Lower lobe of right lung (tissue), 2 donors: ENCODE results near the gene LRRC31. TPM values are rescaled to one million over a fixed set of nuclear protein-coding genes. Genes with fewer than 3 reads are reported as not detected.
A peak's percentile ranks its signal among the peaks of the same experiment; 100 is the strongest.

Experiments used
- ATAC-seq, 2 donors: fragments of 200-7000 bp; cut with Tn5 transposase; one replicate each; pipeline ENCODE4 v1.9.1; 2020 to 2022; ENCODE audit warnings: mild to moderate bottlenecking in 2 of 2, moderate library complexity in 2 of 2
- DNase-seq: peaks from one replicate; pipeline ENCODE4 v3.0.0-alpha.2; 2020
- H3K27ac ChIP-seq: fragments of 200-600 bp; one replicate; pipeline ENCODE4 v1.8.0; 2022
- H3K27me3 ChIP-seq: fragments of 200-600 bp; one replicate; pipeline ENCODE4 v1.8.0; 2022; ENCODE audit warnings: low read depth
- H3K36me3 ChIP-seq: fragments of 200-600 bp; one replicate; pipeline ENCODE4 v1.8.0; 2022; ENCODE audit warnings: mild to moderate bottlenecking
- H3K4me1 ChIP-seq: fragments of 200-600 bp; one replicate; pipeline ENCODE4 v1.8.0; 2022
- H3K4me3 ChIP-seq: fragments of 200-600 bp; one replicate; pipeline ENCODE4 v1.8.0; 2022; ENCODE audit warnings: mild to moderate bottlenecking
- H3K9me3 ChIP-seq: fragments of 200-600 bp; one replicate; pipeline ENCODE4 v1.8.0; 2022
- intact Hi-C: fragments of 100-400 bp; cut with DNase I; formaldehyde crosslinking; loops from one replicate; pipeline ENCODE4 v1.11.0; 2022
- total RNA-seq: library from RNA; stranded (reverse); fragmentation: NEBNext Ultra II Directional; extraction: Animal tissue kit (Norgen Biotek cat#: 25700); gene quantifications from one replicate; pipeline ENCODE4 v1.2.1, GENCODE V29; 2021
- TF ChIP-seq, protein P1 (sequence below): fragments of 200-600 bp; IDR thresholded peaks from one replicate; pipeline ENCODE4 v1.8.0; 2022; ENCODE audit warnings: antibody characterized with exemption, mild to moderate bottlenecking
- donor health status: DM: no; HTN: yes; CAD: no; lungs with severe emphysema.

Gene LRRC31
- total RNA-seq, 1 donor from 2014 or later: 1.1 TPM

DNA sequence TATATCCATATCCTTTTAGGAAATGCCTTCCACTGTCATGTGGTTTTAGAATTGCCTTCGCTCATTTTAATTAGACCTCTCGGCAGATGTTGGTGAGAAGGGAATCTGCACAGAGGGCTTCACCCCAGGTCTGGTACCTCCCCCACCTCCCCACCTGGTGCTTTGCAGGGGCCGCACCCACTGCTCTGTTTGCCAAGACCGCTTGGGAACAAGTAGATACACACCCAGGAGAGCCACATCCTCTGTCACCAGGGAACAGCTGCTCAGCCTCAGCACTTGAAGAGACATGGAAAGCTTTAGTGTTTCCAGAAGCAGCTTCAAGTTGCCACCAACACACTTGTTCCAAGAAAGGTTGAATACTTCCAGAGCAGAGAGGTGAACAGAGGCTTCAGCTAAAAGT is 21.8 kb downstream of the LRRC31 start:
- no peaks in the 10 kb centered on the region for H3K27me3 ChIP-seq
- H3K4me1 ChIP-seq: no peaks in the 10 kb centered on the region
- ATAC-seq (peak in 1 of 2 donors; percentile 60), DNase-seq (no peak)
- H3K36me3 ChIP-seq: no peaks in the 10 kb centered on the region
- H3K4me3 ChIP-seq: no peak overlapping the region
- TF ChIP-seq, protein P1, sequence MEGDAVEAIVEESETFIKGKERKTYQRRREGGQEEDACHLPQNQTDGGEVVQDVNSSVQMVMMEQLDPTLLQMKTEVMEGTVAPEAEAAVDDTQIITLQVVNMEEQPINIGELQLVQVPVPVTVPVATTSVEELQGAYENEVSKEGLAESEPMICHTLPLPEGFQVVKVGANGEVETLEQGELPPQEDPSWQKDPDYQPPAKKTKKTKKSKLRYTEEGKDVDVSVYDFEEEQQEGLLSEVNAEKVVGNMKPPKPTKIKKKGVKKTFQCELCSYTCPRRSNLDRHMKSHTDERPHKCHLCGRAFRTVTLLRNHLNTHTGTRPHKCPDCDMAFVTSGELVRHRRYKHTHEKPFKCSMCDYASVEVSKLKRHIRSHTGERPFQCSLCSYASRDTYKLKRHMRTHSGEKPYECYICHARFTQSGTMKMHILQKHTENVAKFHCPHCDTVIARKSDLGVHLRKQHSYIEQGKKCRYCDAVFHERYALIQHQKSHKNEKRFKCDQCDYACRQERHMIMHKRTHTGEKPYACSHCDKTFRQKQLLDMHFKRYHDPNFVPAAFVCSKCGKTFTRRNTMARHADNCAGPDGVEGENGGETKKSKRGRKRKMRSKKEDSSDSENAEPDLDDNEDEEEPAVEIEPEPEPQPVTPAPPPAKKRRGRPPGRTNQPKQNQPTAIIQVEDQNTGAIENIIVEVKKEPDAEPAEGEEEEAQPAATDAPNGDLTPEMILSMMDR: no peak
- no peaks in the 10 kb centered on the region for H3K9me3 ChIP-seq
- no peak overlapping the region for H3K27ac ChIP-seq
- intact Hi-C loops: no loop called here

DNA sequence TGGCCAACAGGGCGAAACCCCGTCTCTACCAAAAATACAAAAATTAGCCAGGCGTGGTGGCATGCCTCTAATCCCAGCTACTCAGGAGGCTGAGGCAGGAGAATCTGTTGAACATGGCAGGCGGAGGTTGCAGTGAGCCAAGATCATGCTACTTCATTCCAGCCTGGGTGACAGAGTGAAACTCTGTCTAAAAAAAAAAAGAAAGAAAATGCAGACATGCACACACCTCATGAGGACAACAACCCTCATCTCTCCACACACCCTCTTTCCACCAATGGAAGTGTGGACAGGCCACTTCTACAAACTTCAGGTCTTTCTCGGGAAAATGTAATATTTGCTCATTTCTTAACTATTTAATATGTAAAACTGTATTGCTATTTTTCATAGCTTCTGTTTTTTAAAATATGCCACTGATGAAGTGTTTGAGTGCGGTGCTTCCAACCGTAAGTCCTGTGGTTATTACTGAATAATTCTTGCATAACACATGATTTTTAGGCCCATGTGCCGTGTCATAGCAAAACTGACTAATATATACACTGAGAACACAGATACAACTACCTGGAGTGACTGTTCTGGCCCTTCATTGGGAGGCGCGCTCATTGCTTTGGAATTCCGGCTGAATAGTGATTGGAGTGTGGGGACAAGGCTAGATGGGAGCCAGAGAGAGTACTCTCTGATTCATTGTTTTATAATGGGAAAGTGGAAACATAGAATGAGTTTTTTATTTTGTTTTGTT is 23.1 kb downstream of the LRRC31 start:
- H3K27ac ChIP-seq: no peak overlapping the region
- intact Hi-C loops: no loop called here
- no peak overlapping the region for H3K4me3 ChIP-seq
- no peaks in the 10 kb centered on the region for H3K27me3 ChIP-seq
- H3K4me1 ChIP-seq: no peaks in the 10 kb centered on the region
- ATAC-seq (no peak), DNase-seq (no peak)
- no peaks in the 10 kb centered on the region for H3K36me3 ChIP-seq
- no peaks in the 10 kb centered on the region for H3K9me3 ChIP-seq
- TF ChIP-seq, protein P1: no peak

DNA sequence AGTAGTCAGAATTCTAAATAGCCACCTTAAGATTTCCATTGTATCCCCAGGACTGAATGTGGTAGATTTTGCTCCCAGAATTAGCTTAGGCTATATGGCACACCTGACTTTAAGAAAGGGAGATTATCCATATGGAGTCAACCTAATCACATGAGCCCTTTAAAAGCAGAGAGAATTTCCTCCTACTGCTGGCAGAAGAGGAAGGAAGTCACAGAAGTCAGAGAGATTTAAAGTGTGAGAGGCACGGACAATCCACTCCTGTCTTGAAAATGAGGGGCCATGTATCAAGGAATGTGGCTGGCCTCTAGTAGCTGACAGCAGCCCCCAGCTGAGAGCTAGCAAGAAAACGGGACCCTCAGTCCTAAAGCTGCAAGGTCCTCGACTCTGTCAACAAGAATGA is 26.8 kb downstream of the LRRC31 start:
- intact Hi-C loops: no loop called here
- H3K9me3 ChIP-seq: no peaks in the 10 kb centered on the region
- ATAC-seq (no peak), DNase-seq (no peak)
- H3K27me3 ChIP-seq: no peaks in the 10 kb centered on the region
- TF ChIP-seq, protein P1: no peak
- no peak overlapping the region for H3K4me3 ChIP-seq
- no peak overlapping the region for H3K27ac ChIP-seq
- no peaks in the 10 kb centered on the region for H3K4me1 ChIP-seq
- no peaks in the 10 kb centered on the region for H3K36me3 ChIP-seq

DNA sequence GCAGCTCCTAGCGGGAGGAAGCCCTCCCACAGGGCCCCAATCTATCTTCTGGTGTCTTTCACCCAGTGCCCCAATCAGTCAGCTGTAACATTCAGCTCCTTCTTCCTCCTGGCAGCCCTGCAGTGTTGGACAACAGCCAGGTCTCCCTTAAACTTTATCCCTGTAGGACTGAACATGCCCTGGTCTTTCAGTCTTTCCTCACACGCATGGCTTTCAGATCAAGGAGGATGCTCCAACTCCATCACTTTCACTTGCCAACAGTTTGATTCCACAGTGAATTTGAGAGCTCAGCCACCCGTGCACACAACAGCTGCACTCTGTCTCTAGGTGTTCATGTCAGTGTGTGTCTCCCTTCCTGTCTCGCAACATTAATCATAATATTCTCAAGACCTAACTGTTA is 28.6 kb downstream of the LRRC31 start:
- no peaks in the 10 kb centered on the region for H3K4me1 ChIP-seq
- TF ChIP-seq, protein P1: no peak
- ATAC-seq (no peak), DNase-seq (no peak)
- no peaks in the 10 kb centered on the region for H3K36me3 ChIP-seq
- no peaks in the 10 kb centered on the region for H3K27me3 ChIP-seq
- no peaks in the 10 kb centered on the region for H3K9me3 ChIP-seq
- intact Hi-C loops: no loop called here
- no peak overlapping the region for H3K4me3 ChIP-seq
- H3K27ac ChIP-seq: no peak overlapping the region

DNA sequence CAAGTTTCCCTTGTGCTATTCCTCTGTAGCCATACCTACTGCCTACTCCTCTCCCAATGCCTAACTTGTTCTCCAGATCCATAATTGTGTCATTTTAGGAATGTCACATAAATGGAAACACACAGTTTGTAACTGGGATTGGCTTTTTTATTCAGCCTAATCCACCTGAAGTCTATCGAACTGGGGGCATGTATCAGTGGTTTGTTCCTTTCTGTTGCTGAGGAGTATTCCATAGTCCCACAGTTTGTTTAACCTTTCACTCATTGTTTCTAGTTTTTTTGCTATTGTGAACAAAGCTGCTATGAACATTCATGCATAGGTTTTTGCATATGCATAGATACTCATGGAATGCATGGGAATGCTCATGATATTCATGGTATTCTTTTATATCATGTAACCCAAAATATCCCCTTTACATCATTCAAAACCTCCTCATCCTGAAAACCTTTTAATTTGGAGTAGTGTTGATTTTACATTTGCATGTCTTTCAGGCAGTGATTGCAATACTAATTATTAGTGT is 31.2 kb downstream of the LRRC31 start:
- Histone ChIP-seq H3K36me3 (no peaks in the 10 kb centered on the region), H3K27me3 (no peaks in the 10 kb centered on the region), H3K4me3 (no peak overlapping the region), H3K4me1 (no peaks in the 10 kb centered on the region), H3K27ac (no peak overlapping the region), H3K9me3 (no peaks in the 10 kb centered on the region)
- DNase-seq: no peak
- no peak for ATAC-seq
- TF ChIP-seq, protein P1: no peak
- intact Hi-C loops: no loop called here
